B cell (primary cell): Measurements from ENCODE around the gene ANO2. TPM values are rescaled to one million over a fixed set of nuclear protein-coding genes. Genes with fewer than 3 reads are reported as not detected.

Source experiments
- ATAC-seq: fragments of 200-7000 bp; cut with Tn5 transposase; one replicate; pipeline ENCODE4 v1.10.0; 2021; ENCODE audit warnings: low read depth, mild to moderate bottlenecking, moderate number of reproducible peaks, moderate library complexity
- CTCF ChIA-PET: fragments of 350-600 bp; sonication (Branson Sonifier 250); formaldehyde crosslinking; loops from one replicate; lab custom pipeline; 2021; ENCODE audit warnings: antibody characterized with exemption, inconsistent platforms; lab: Charles Lee
- POLR2A ChIA-PET: fragments of 350-600 bp; sonication (Branson Sonifier 250); formaldehyde crosslinking; loops from one replicate; lab custom pipeline; 2021; ENCODE audit warnings: antibody characterized with exemption; lab: Charles Lee
- DNase-seq: peaks from one replicate; pipeline ENCODE4 v3.0.0; 2013
- H2AFZ ChIP-seq: 2 replicates; pipeline ENCODE4 v1.6.1; 2012; ENCODE audit warnings: mild to moderate bottlenecking, low read depth, low read length; ENCODE audit not compliant: insufficient read depth, poor library complexity, severe bottlenecking
- H3K27ac ChIP-seq, 2 donors: 1 replicate in 1 of 2; 2 replicates in 1 of 2; pipeline ENCODE4 v1.5.1; 2012 to 2013; ENCODE audit warnings: low read length in 2 of 2, mild to moderate bottlenecking in 2 of 2, moderate library complexity in 1 of 2
- H3K27me3 ChIP-seq, 4 experiments: fragments of 200-600 bp in 1 of 4; sonication (generic) in 1 of 4; replicated peaks in 1 of 4; 1 replicate in 2 of 4; 2 replicates in 2 of 4; pipeline versions ENCODE4 v1.6.1 to v1.7.0; 2013 to 2016; ENCODE audit warnings: low read length in 3 of 4, mild to moderate bottlenecking in 2 of 4, mixed read lengths in 1 of 4, moderate library complexity in 1 of 4; ENCODE audit not compliant: insufficient read depth in 4 of 4, control insufficient read depth in 3 of 4; ENCODE audit errors: control extremely low read depth in 1 of 4
- H3K36me3 ChIP-seq, 2 experiments: replicated peaks in 1 of 2; 1 replicate in 1 of 2; 2 replicates in 1 of 2; pipeline versions ENCODE4 v1.6.1 to v1.7.1; 2013; ENCODE audit warnings: low read length in 1 of 2; ENCODE audit not compliant: insufficient read depth in 2 of 2, control insufficient read depth in 1 of 2; ENCODE audit errors: control extremely low read depth in 1 of 2, extremely low read depth in 1 of 2
- H3K4me1 ChIP-seq, 2 donors: fragments of 200-600 bp in 1 of 2; sonication (generic) in 1 of 2; 1 replicate in 1 of 2; 2 replicates in 1 of 2; pipeline versions ENCODE4 v1.5.1 to v1.6.1; 2013 to 2017; ENCODE audit warnings: low read length in 2 of 2; ENCODE audit not compliant: control insufficient read depth in 2 of 2, insufficient read depth in 2 of 2
- H3K4me2 ChIP-seq: replicated peaks from 2 replicates; pipeline ENCODE3; 2012; ENCODE audit warnings: mild to moderate bottlenecking, low read depth, low read length; ENCODE audit not compliant: poor library complexity, severe bottlenecking
- H3K4me3 ChIP-seq, 5 experiments: fragments of 200-600 bp in 1 of 5; sonication (generic) in 1 of 5; 1 replicate in 3 of 5; 2 replicates in 2 of 5; pipeline versions ENCODE4 v1.5.1 to v1.7.0; 2011 to 2016; ENCODE audit warnings: low read length in 4 of 5, mild to moderate bottlenecking in 4 of 5, low read depth in 2 of 5, control low read depth in 1 of 5, moderate library complexity in 1 of 5; ENCODE audit not compliant: insufficient read depth in 1 of 5; ENCODE audit errors: control extremely low read depth in 1 of 5, extremely low read depth in 1 of 5
- H3K79me2 ChIP-seq: fragments of 200-600 bp; sonication (generic); one replicate; pipeline ENCODE4 v1.6.0; 2016; ENCODE audit warnings: low read length; ENCODE audit not compliant: control insufficient read depth, insufficient read depth
- H3K9ac ChIP-seq: fragments of 200-600 bp; sonication (generic); 2 replicates; pipeline ENCODE4 v1.6.1; 2017; ENCODE audit warnings: mild to moderate bottlenecking, low read length, moderate library complexity
- H3K9me3 ChIP-seq, 3 donors: one replicate each; pipeline versions ENCODE4 v1.6.1 to v1.7.1; 2013; ENCODE audit warnings: low read length in 2 of 3; ENCODE audit not compliant: control insufficient read depth in 2 of 3, insufficient read depth in 1 of 3; ENCODE audit errors: control extremely low read depth in 1 of 3
- H4K20me1 ChIP-seq: 2 replicates; pipeline ENCODE4 v1.6.0; 2012; ENCODE audit warnings: mild to moderate bottlenecking, low read length; ENCODE audit not compliant: insufficient read depth, control insufficient read depth, poor library complexity, severe bottlenecking
- H3K27ac Mint-ChIP-seq: one replicate; pipeline ENCODE4 v1.8.0; 2021; ENCODE audit warnings: mixed read lengths
- H3K27me3 Mint-ChIP-seq: one replicate; pipeline ENCODE4 v1.8.0; 2021; ENCODE audit warnings: mixed read lengths
- H3K4me1 Mint-ChIP-seq: one replicate; pipeline ENCODE4 v1.8.0; 2021; ENCODE audit warnings: mixed read lengths
- H3K4me3 Mint-ChIP-seq: one replicate; pipeline ENCODE4 v1.8.0; 2021; ENCODE audit warnings: mixed read lengths
- H3K9me3 Mint-ChIP-seq: one replicate; pipeline ENCODE4 v1.8.0; 2022; ENCODE audit warnings: mixed read lengths; ENCODE audit not compliant: insufficient read depth
- EZH2 ChIP-seq: IDR thresholded peaks from 2 replicates; pipeline ENCODE4 v1.6.1; 2012; ENCODE audit warnings: borderline replicate concordance, low read depth, mild to moderate bottlenecking, moderate library complexity, low read length; ENCODE audit not compliant: insufficient read depth, poor library complexity, severe bottlenecking
- WGBS: methylation state at CpG from one replicate; pipeline ENCODE4 v1.1.5; 2013; ENCODE audit warnings: missing lambda C conversion rate; ENCODE audit not compliant: insufficient coverage; 5-methylcytosine and 5-hydroxymethylcytosine counted together
- intact Hi-C: fragments of 100-400 bp; cut with micrococcal nuclease; formaldehyde crosslinking; loops from one replicate; pipeline ENCODE4 v1.10.0; 2022
- polyA plus RNA-seq: library from polyadenylated mRNA; depleted of rRNA; stranded (reverse); fragments of >200 nt; gene quantifications from 2 replicates; pipeline ENCODE4 v1.2.3, GENCODE V29; 2012
- total RNA-seq, 2 donors: library from RNA; stranded (reverse); fragments of 120-200 nt in 1 of 2; gene quantifications; 1 replicate in 1 of 2; 2 replicates in 1 of 2; pipeline versions ENCODE4 v1.2.3 to v1.2.4, GENCODE V29; 2013 to 2022
- TF ChIP-seq, protein P1 (sequence below): fragments of 200-600 bp; IDR thresholded peaks from one replicate; pipeline ENCODE4 v1.8.0; 2022; ENCODE audit warnings: antibody characterized with exemption, mild to moderate bottlenecking

Gene ANO2
- total and polyA plus RNA-seq, 2 donors (not counting 1 experiment from before 2014, with no cell fraction given): not detected

DNA sequence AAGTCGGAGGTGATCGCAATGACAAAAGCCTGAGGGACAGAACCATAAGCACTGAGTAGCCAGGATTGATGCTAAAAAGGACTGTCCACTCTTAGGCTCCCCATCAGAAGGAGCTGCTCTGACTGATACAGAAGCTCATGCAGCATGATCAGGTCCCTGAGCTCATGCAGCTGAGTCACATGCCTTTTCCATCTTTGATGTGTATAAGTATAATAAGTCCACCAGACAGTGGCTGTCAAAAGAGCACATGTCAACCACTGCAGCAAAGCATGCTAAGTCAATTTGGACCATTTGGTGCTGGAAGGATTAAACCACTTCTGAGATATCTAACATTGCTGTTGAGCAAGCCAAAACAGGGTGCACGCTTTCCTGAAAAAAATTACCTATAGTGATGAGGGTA lies 369.1 kb downstream of the ANO2 start:
- POLR2A ChIA-PET: no interaction called here
- CTCF ChIA-PET: no interaction called here
- Histone ChIP-seq H3K27me3 (no peaks in the 10 kb centered on the region), H3K27ac (no peak overlapping the region), H3K79me2 (no peaks in the 10 kb centered on the region), H3K4me3 (no peak overlapping the region), H2AFZ (no peak overlapping the region), H3K4me2 (no peak overlapping the region), H3K36me3 (no peaks in the 10 kb centered on the region), H3K4me1 (no peaks in the 10 kb centered on the region), H3K9ac (no peak overlapping the region), H3K9me3 (no peaks in the 10 kb centered on the region), H4K20me1 (no peaks in the 10 kb centered on the region)
- TF ChIP-seq, protein P1, sequence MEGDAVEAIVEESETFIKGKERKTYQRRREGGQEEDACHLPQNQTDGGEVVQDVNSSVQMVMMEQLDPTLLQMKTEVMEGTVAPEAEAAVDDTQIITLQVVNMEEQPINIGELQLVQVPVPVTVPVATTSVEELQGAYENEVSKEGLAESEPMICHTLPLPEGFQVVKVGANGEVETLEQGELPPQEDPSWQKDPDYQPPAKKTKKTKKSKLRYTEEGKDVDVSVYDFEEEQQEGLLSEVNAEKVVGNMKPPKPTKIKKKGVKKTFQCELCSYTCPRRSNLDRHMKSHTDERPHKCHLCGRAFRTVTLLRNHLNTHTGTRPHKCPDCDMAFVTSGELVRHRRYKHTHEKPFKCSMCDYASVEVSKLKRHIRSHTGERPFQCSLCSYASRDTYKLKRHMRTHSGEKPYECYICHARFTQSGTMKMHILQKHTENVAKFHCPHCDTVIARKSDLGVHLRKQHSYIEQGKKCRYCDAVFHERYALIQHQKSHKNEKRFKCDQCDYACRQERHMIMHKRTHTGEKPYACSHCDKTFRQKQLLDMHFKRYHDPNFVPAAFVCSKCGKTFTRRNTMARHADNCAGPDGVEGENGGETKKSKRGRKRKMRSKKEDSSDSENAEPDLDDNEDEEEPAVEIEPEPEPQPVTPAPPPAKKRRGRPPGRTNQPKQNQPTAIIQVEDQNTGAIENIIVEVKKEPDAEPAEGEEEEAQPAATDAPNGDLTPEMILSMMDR: no peak
- no peak for TF ChIP-seq EZH2
- DNase-seq (no peak), ATAC-seq (no peak)
- H3K27ac Mint-ChIP-seq: no peak overlapping the region
- intact Hi-C loops: no loop called here
- 100% methylated on average over 2 of the region's 3 CpGs for WGBS
- no peak overlapping the region for H3K4me3 Mint-ChIP-seq
- peaks cover 17% of the 10 kb centered on the region for H3K27me3 Mint-ChIP-seq
- no peaks in the 10 kb centered on the region for H3K9me3 Mint-ChIP-seq
- H3K4me1 Mint-ChIP-seq: no peaks in the 10 kb centered on the region

DNA sequence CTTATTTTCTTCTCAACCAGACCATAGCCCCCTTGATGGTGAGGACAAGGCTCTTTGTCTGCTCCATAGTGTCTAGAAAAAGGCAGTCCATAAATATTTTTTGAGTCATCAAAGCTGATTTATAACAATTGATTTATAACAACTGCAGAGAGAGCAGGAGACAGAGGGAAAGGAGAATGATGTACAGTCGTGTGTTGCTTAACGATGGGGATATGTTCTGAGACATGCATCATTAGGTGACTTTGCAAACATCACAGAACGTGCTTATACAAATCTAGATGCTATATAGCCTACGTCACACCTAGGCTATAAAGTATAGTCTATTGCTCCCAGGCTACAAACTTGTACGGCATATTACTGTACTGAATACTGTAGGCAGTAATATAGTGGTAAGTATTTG lies 369.8 kb downstream of the ANO2 start:
- Histone ChIP-seq H3K27me3 (no peaks in the 10 kb centered on the region), H2AFZ (no peak overlapping the region), H3K9ac (no peak overlapping the region), H3K27ac (no peak overlapping the region), H3K79me2 (no peaks in the 10 kb centered on the region), H3K36me3 (no peaks in the 10 kb centered on the region), H4K20me1 (no peaks in the 10 kb centered on the region), H3K4me2 (no peak overlapping the region), H3K4me3 (no peak overlapping the region), H3K9me3 (no peaks in the 10 kb centered on the region), H3K4me1 (no peaks in the 10 kb centered on the region)
- Mint-ChIP-seq H3K27ac (no peak overlapping the region), H3K9me3 (no peaks in the 10 kb centered on the region), H3K4me3 (no peak overlapping the region), H3K27me3 (peaks cover 11% of the 10 kb centered on the region), H3K4me1 (no peaks in the 10 kb centered on the region)
- POLR2A ChIA-PET: no interaction called here
- WGBS: no CpG with 5 or more reads among the region's 5 CpGs
- ATAC-seq: no peak
- TF ChIP-seq EZH2: no peak
- TF ChIP-seq, protein P1: no peak
- intact Hi-C loops: no loop called here
- DNase-seq: no peak
- CTCF ChIA-PET: no interaction called here
